Epithelial cell of proximal tubule (primary cell): Measurements from ENCODE around the gene ZC2HC1B. TPM values are rescaled to one million over a fixed set of nuclear protein-coding genes. Genes with fewer than 3 reads are reported as not detected.

Source experiments
- DNase-seq: peaks from one replicate; pipeline ENCODE4 v3.0.0-alpha.2; 2011; ENCODE audit warnings: low read depth
- H3K4me3 ChIP-seq: 2 replicates; pipeline ENCODE4 v1.5.1; 2011; ENCODE audit warnings: low read depth, mild to moderate bottlenecking, low read length
- total RNA-seq: library from RNA; depleted of rRNA; stranded (reverse); fragments of >200 nt; gene quantifications from 2 replicates; pipeline ENCODE4 v1.2.3, GENCODE V29; 2015
- TF ChIP-seq, protein P1 (sequence below): conservative IDR thresholded peaks from 2 replicates; pipeline ENCODE4 v1.5.1; 2012; ENCODE audit warnings: low read depth, mild to moderate bottlenecking, low read length

Gene ZC2HC1B, protein sequence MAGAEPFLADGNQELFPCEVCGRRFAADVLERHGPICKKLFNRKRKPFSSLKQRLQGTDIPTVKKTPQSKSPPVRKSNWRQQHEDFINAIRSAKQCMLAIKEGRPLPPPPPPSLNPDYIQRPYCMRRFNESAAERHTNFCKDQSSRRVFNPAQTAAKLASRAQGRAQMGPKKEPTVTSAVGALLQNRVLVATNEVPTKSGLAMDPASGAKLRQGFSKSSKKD
- not detected in 2 replicates for total RNA-seq

DNA sequence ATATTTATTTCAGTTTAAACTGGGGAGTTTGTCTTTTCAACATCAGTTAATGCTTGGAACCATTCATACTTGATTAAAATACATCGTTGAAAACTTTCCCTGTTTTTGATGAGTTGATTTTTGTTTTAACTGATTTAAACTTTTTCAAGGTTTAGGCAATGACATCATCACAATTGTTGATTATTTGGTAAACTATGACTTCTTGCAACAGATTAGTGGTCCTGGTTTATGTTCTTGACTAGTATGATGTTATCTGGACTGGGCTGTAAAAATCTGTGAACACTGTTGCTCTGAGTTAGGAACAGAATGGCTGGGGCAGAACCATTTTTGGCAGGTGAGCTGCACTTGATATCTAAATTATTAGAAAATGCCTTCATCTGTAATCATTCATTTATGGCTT lies at the start of gene ZC2HC1B:
Gene ZC2HC1B (plus strand): TSS at position 241 of the 400 bp plus-strand sequence. CDS start 66 bp downstream, at position 307.
- no peak for DNase-seq
- H3K4me3 ChIP-seq: no peak within 1 kb of the TSS
- TF ChIP-seq, protein P1, sequence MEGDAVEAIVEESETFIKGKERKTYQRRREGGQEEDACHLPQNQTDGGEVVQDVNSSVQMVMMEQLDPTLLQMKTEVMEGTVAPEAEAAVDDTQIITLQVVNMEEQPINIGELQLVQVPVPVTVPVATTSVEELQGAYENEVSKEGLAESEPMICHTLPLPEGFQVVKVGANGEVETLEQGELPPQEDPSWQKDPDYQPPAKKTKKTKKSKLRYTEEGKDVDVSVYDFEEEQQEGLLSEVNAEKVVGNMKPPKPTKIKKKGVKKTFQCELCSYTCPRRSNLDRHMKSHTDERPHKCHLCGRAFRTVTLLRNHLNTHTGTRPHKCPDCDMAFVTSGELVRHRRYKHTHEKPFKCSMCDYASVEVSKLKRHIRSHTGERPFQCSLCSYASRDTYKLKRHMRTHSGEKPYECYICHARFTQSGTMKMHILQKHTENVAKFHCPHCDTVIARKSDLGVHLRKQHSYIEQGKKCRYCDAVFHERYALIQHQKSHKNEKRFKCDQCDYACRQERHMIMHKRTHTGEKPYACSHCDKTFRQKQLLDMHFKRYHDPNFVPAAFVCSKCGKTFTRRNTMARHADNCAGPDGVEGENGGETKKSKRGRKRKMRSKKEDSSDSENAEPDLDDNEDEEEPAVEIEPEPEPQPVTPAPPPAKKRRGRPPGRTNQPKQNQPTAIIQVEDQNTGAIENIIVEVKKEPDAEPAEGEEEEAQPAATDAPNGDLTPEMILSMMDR: no peak

DNA sequence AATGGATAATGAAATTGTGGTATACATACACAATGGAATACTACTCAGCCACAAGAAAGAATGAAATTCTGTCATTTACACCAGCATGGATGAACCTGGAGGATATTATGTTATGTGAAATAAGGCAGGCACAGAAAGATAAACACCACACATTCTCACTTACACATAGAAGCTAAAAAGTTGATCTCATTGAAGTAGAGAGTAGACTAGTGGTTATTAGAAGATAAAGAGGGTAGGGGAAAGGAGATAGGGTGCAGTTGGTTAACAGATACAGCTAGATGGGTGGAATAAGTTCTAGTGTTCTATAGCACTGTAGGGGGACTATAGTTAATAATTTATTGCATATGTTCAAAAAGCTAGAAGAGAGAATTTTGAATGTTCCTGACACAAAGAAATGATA lies 46.7 kb upstream of the ZC2HC1B start:
- no peak overlapping the region for H3K4me3 ChIP-seq
- no peak for DNase-seq
- TF ChIP-seq, protein P1: no peak

DNA sequence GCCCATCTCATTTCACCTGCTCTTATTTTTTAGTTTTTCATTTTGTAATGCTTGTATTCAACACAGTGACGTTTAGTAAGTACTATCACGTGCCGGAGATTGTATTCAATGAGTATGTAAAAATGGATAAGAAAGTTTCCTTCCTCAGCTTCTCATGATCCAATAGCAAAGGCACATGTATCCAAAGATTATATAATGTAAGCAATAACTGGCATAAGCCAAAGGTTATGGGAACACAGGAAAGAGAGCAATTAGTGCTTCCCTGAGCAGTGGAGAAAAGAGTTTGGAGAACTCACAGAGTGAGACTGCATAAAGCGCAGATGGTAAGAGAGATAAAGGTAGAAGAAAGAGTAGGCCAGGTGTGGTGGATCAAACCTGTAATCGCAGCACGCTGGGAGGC lies 42.9 kb upstream of the ZC2HC1B start:
- H3K4me3 ChIP-seq: no peak overlapping the region
- TF ChIP-seq, protein P1: no peak
- no peak for DNase-seq

DNA sequence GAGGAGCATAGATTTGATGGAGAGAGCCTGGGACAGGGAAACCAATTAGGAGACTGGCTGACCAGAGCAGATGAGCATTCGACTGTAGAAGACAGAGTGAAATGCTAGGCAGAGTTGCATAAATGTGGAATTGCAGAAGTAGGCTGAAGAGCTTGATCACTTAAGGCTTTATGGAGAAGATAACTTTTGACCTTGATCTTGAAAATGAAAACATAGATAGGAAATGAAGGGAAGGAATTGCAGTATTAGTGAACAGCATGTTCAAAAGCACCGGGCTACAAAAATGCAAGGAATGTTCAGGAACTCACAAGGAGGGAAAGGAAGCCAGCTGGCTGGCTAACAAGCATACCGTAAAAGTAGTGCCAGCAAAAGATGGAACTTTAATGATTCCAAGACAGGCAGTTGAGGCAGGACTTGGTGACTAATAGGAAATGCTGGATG lies 41.7 kb upstream of the ZC2HC1B start:
- TF ChIP-seq, protein P1: no peak
- H3K4me3 ChIP-seq: no peak overlapping the region
- no peak for DNase-seq

DNA sequence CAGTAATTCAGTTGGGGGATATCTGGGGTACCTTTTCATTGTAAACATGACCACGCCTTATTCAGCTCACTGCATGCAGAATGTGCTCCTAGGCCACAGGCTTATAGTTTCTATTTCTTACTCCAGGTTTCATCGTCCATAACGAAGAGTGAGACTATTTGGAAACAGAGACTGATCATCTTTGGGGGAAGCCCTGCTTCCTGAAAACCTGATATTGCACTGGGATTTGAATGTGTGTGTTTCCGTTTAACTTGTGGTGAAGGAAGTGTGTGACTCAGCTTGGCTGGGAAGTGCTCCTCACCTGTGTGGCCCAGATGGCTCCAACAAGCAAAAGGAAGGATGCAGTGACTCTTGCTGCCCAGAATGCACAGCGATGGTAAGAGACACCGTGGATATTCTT lies 40.7 kb upstream of the ZC2HC1B start:
- DNase-seq: no peak
- H3K4me3 ChIP-seq: no peak overlapping the region
- TF ChIP-seq, protein P1: no peak

DNA sequence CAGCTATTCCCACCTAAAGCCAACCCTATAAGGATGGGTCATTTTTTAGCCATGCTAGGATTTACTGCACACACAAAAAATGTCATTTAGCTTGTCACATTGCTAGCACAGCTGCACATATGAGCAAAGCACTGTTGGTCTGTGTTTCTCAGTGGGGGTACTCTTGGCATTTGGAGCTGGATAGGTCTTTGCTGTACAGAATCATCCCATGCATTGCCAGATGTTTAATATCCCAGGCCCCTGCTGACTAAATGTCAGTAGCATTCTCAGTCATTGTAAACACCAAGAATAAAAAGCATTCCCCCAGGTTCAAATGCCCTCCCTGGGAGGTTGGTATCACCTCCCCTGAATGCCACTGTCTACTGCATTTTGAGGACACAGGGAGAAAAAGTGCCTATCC lies 35.7 kb upstream of the ZC2HC1B start:
- DNase-seq: no peak
- no peak overlapping the region for H3K4me3 ChIP-seq
- TF ChIP-seq, protein P1: no peak

DNA sequence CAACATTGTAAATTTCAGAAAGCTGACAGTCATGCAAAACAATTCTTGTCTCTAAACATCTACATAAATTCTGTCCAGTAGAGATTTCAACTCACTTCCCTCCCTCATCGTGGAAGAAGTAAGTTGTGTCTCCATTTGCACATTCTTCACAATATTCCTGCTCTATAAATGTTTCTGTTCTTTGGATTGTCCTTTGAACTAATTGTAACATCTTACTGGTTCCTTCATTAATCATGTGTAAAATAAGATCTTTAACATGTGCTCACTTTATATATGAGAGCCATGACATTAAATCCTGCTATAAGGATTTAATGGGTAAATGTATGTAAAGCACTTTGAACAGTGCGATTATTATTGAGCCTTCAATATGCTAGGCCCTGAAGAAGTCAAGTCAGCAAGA lies 28.1 kb upstream of the ZC2HC1B start:
- TF ChIP-seq, protein P1: no peak
- DNase-seq: no peak
- no peak overlapping the region for H3K4me3 ChIP-seq
